Renal cortex interstitium (tissue), 11 donors: ENCODE measurements around the gene TEX52. TPM values are rescaled to one million over a fixed set of nuclear protein-coding genes. Genes with fewer than 3 reads are reported as not detected.
A peak's percentile ranks its signal among the peaks of the same experiment; 100 is the strongest.
"Not testable (repeated sequence)": the region's sequence is repeated elsewhere in the genome, so short reads cannot be mapped to it uniquely, and the experiment has no call there.

ENCODE experiments used
- DNase-seq, 11 donors: peaks; one replicate each; pipeline ENCODE4 v3.0.0-alpha.2; 2013; ENCODE audit warnings: low read depth in 9 of 11, low spot score in 4 of 11; ENCODE audit errors: extremely low read depth in 1 of 11
- polyA plus RNA-seq, 3 donors: library from polyadenylated mRNA; unstranded; fragments of 120-200 nt; gene quantifications; one replicate each; pipeline ENCODE4 v1.2.1, GENCODE V29; 2013; ENCODE audit not compliant: insufficient read length in 3 of 3

Gene TEX52
- polyA plus RNA-seq, 3 donors, result 0.70 to 2.6 (median 0.89) TPM

DNA sequence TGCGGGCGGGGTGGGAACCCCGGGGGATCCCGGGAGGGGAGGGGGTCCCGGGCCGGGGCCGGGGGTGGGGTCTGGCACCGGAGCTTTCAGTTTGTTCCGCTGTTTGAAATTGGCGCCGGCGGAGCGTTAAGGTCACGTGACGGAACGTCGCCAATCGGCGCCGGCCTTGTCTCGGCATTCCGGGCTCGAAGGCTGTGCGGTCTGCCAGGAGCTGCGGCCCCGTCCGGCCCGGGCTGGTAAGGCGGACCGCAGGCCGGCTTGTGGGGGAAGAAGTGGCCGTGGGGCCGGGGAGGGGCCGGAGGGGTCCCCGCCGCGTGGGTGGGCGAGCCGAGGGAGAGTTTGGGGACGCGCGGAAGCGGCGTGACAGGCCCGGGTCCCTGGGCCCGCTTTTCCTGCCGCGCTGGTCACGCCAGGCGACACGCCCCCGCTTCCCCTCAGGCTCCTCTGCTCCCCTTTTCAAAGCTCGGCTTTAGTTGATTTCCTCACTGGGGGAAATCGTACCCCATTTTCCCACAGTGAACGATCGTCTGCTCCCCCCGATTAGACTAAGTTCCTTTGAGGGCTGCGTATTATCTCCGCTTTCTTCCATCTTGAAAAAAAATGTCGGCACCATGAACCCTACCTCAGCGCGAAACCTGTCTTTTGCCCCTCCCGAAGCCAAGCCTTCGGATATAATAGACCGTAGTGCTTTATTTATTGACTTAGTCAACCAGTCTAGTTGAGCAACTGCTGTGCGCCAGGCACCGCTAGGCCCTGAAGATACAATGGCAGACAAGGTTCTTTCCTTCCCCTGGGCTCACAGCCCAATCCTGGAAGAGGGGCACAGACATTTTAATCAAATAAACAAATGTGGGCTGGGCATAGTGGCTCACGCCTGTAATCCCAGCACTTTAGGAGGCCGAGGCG lies 20.5 kb upstream of the TEX52 start, which contains the start of the genes FOXM1 and RHNO1:
FOXM1 (minus strand) TSS at position 128 of the 906 bp plus-strand sequence. CDS start 2,696 bp downstream, outside the sequence.
RHNO1 (plus strand) TSS at position 177 of the 906 bp plus-strand sequence. CDS start 8,144 bp downstream, outside the sequence.
- DNase-seq, result peak in 8 of 11 donors; percentile 75 to 88 (median 87)

DNA sequence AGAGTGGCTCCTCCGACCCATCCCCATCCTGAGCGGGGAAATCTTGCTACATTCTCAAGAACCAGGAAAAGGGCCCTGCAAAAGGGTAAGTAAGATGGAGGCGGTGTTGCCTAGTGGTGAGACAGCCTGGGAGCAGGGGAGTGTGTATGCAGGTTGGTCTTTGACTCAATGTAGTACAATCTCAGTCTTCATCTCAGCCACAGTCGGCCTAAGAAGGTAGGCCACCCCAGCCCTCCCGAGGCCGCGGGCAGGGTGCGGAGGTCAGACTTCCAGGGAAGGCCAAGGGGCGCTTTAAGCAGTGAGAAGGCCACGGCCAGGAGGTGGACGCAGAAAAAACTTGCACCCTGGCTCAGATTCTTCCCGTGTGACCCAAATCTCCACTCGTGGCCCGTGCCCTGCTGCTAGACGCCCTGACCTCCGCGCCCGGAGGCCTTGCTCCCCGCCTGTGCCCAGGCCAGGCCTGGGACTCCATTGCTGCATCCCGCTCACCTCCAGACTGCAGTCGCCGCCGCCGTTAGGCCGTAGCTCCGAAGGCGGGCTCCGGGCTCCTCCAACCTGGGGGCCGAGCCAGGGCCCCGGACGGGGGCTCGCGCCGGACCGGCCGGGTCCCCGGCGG lies 19.7 kb upstream of the TEX52 start:
- no peak for DNase-seq

DNA sequence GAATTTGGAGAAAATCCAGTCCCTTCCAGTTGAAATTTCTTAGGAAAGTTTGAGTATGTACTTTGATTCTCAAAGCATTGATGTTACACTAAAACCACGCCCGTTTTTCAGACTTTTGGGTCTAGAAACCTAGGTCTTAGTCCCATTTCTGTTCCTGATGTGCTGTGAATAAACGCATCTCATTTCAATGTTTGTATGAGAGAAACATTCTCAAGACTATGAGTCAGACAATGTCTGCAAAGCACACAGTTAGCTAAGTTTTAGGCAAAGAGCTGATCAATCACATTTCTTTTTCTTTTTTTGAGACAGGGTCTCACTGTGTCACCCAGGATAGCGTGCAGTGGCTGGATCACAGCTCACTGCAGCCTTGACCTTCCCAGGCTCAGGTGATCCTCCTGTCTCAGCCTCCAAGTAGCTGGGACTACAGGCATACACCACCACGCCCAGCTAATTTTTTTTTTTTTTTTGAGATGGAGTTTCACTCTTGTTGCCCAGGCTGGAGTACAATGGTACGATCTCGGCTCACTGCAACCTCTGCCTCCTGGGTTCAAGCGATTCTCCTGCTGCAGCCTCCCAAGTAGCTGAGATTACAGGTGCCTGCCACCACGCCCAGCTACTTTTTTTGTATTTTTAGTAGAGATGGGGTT lies 12.3 kb upstream of the TEX52 start:
- DNase-seq, result not testable (repeated sequence)

GRCh38 chr12:2864198-2864597 lies 7.4 kb upstream of the TEX52 start:
- no peak for DNase-seq

GRCh38 chr12:2863402-2863801 lies 6.6 kb upstream of the TEX52 start:
- DNase-seq, result not testable (repeated sequence)

DNA sequence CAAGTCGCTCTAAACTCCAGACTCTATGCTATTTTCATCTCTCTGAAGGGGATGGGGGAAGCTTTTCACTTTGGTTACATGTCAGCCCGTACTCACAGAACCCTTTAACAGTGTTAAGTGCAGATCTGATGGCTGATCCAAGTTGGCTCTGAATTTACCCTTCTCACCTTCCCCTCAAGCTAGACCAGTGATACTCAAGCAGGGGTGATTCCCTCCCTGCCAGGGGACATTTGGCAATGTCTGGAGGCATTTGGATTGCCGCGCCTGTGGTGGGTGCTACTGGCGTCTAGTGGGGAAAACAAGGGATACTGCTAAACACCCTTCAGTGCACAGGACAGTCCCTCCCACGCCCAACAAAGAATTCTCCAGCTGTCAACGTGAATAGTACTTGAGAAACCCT lies 6.0 kb upstream of the TEX52 start:
- no peak for DNase-seq

- DNase-seq, result no peak
Observed at GRCh38 chr12:2860170-2860569, 3.3 kb upstream of the TEX52 start.

DNA sequence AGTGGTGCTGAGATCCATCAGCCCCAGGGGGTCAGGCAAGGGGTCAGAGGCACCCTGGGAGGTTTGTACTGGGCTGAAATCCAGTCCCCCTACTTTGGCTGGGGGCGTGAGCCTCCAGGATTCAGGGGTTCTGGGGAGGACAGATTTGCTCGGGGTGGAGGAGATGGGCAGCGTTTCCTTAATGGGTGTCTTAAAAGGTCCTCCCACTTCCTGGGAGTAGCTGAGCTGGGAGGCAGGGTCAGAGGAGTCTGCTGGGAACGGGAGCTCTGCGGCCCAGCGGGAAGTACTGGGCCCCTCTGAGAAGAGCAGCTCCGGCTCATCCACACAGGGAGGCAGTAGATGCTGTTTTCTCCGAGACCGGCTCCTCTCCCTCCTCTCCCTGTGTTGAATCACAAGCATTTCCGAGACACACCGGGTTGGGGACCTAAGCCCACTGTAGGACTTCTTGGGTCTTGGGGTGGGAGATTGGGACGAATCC lies 2.1 kb upstream of the TEX52 start:
- no peak for DNase-seq

GRCh38 chr12:2858334-2858733 lies 1.5 kb upstream of the TEX52 start:
- DNase-seq, result no peak

- DNase-seq, result no peak
Observed at GRCh38 chr12:2857576-2857975, 737 bp upstream of the TEX52 start.

DNA sequence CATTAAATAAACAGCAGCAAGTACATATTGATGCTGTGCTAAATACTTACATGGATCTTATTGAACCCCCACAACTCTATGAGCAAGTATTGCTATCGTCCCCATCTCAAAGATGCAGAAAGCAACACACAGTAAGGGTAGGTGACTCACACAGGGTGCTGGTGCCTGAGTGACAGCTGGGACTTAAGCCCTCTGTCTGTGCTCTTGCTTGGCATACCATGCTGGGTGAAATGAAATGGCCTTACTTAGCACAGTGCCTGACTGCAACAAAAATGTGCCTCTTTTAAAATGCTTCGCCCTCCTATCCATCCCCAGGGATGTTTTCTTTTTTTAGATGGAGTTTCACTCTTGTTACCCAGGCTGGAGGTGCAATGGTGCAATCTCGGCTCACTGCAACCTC lies 788 bp downstream of the TEX52 start:
- no peak for DNase-seq

DNA sequence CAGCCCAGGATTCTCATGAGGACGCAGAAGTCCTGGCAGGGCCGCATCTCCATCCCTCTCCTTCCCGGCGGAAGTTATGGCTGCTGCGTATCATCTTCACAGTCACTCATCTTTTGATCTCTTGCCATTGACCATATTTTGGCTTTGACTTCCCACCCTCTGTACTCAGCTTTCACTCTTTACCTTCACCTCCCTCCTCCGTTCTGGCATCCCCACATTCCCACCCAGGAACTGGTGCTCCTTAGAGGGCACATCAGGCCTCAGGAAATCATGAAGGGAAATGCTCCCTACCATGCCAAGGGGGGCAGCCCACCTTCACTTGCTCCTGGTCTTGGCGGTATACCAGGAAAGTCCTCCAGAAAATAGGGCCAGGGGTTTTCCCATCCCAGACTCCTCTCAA lies 1.3 kb downstream of the TEX52 start:
- DNase-seq, result no peak

- DNase-seq, result no peak
Observed at GRCh38 chr12:2854669-2855453, 2.0 kb downstream of the TEX52 start.

- peak in 7 of 11 donors; percentile 61 to 77 (median 74) for DNase-seq
Observed at GRCh38 chr12:2853626-2854025, 3.2 kb downstream of the TEX52 start.

- no peak for DNase-seq
Observed at GRCh38 chr12:2851931-2852330, 4.9 kb downstream of the TEX52 start.

DNA sequence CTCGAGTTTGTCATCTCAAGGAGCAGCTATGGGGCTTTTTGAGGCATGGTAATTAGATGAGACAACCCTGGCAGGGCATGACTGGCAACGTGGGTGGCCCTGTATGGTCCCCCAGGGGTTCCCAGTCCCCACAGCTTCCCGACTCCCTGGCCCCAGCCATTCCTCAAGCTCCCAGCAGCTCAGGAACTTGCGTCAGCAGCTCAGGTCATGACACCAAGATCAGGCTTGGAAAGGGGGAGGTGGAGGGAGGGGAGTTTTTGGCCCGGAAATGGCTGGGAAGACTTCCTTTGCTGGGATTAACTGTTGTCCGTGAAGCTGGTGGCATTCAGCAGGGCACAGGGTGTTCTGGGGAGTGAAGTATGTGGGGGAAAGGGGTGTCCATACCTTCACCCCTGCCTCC lies 11.6 kb downstream of the TEX52 start:
- DNase-seq, result peak in 5 of 11 donors; percentile 42 to 53 (median 44)

GRCh38 chr12:2844786-2845185 lies 12.1 kb downstream of the TEX52 start:
- DNase-seq, result no peak

GRCh38 chr12:2842948-2843347 lies 13.9 kb downstream of the TEX52 start:
- no peak for DNase-seq
